ENCODE results near the gene BOD1L1.

BOD1L1 gene

DNA sequence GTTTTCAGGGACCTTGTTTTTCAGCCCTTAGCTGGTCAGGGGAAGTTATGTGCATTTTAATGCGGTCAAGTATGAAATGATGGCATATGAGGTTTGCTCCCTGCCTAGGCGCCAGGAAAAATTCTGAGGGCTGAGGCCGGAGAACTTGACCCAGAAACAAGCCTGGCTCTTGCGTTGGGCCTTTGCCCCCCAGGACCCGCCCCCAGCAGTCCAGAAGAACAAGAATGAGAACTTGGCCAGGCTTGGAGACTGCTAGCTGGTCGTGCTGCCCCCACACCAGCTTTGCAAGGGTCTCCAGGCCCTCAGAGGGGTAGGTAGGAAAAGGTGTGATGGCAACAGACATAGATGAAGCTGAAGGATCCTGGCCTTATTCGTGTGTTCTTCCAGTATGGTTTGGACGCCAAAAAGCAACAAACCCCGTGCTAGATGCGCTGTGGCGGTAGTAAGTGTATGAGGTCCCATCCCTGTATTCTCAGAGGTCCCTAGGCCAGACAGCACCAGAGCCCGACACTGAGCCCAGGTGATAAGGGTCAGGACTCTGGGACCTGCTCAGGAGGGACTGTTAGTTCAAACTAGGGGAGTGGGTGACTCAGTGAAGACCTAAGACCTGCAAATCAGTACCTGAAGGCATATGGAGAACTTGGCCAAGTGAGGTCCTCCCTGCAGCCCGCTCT, 93.7 kb downstream of the BOD1L1 start:
- TF ChIP-seq, protein P1, sequence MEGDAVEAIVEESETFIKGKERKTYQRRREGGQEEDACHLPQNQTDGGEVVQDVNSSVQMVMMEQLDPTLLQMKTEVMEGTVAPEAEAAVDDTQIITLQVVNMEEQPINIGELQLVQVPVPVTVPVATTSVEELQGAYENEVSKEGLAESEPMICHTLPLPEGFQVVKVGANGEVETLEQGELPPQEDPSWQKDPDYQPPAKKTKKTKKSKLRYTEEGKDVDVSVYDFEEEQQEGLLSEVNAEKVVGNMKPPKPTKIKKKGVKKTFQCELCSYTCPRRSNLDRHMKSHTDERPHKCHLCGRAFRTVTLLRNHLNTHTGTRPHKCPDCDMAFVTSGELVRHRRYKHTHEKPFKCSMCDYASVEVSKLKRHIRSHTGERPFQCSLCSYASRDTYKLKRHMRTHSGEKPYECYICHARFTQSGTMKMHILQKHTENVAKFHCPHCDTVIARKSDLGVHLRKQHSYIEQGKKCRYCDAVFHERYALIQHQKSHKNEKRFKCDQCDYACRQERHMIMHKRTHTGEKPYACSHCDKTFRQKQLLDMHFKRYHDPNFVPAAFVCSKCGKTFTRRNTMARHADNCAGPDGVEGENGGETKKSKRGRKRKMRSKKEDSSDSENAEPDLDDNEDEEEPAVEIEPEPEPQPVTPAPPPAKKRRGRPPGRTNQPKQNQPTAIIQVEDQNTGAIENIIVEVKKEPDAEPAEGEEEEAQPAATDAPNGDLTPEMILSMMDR (IDR thresholded peaks at IDR 0.05; ENCODE audit: insufficient read depth, low read length, missing control alignments), result no peak
- POLR2A ChIA-PET, result no interaction called here
- no peak for DNase-seq (ENCODE audit: low read depth, low spot score)
- no peak overlapping the region for H3K4me3 ChIP-seq (ENCODE audit: low read depth, low read length)
- CTCF ChIA-PET, result no interaction called here

DNA sequence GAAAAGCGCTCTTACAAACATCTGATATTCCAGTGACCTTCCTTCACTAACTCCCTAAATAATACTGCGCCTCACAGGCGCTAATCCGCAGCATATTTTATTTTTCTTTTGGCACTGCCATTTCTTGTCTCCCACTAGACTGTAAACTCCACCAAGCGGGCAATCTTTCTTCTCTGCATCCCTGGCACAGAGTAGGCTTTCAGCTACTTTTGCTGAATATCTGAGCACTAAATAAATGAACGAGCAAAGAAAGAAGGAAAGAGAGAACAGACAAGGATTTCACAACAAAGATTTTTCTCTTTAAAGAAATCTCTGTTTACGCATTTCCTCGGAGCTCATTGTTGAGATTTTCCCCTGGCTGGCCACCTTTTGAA, 95.9 kb downstream of the BOD1L1 start:
- ChIA-PET CTCF (interaction anchor here (0.8 to 2.1 kb wide), 2 partner anchors 12 to 17 kb away, joined by 4 to 7 read pairs; partner anchors contain the start of gene NKX3-2), POLR2A (no interaction called here)
- TF ChIP-seq, protein P1 (IDR thresholded peaks at IDR 0.05; ENCODE audit: insufficient read depth, low read length, missing control alignments), result no peak
- H3K4me3 ChIP-seq (ENCODE audit: low read depth, low read length), result no peak overlapping the region
- no peak for DNase-seq (ENCODE audit: low read depth, low spot score)

DNA sequence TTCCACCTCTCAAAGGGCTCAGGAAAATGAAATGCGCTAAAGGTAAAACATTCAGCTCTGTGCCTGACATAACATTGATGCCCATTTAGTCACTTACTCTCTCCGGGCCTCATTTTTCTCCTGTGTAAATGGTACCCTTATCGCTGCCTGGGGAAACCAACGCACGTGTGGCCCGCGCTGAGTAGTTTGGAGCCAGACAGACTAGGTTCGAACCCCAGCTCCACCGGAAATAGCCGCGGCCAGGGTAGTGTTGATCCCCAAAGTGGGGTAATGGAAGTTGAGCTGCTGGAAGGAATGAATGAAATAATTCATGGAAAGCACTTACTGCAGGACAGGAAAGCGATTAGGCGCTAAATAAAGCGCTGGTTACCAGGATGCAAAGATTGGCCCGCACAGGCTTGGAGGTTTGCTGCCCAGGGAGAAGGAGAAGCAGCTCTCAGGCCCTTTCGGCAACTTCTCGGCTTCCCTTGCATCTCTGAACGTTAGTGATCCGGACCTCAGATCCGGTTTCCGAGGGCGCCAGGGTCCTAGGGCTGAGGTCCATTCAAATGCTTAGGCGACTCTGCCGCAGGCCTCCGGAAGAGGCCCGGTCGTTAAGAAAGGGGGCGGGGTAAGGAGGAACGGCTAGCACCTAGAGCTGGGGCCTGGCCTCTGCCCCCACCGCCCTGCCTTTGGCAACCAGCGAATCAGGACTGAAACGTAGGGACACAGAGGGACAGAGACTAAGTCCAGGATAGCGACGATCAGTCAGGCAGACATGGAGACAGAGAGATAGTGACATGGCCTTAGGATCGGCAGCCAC, 96.5 kb downstream of the BOD1L1 start:
- no peak for DNase-seq (ENCODE audit: low read depth, low spot score)
- no peak overlapping the region for H3K4me3 ChIP-seq (ENCODE audit: low read depth, low read length)
- POLR2A ChIA-PET, result no interaction called here
- TF ChIP-seq, protein P1 (IDR thresholded peaks at IDR 0.05; ENCODE audit: insufficient read depth, low read length, missing control alignments), result no peak
- CTCF ChIA-PET, result interaction anchor here (0.8 to 2.1 kb wide), 3 partner anchors 11 to 17 kb away, joined by 3 to 7 read pairs (median 4); partner anchors contain the start of gene NKX3-2

DNA sequence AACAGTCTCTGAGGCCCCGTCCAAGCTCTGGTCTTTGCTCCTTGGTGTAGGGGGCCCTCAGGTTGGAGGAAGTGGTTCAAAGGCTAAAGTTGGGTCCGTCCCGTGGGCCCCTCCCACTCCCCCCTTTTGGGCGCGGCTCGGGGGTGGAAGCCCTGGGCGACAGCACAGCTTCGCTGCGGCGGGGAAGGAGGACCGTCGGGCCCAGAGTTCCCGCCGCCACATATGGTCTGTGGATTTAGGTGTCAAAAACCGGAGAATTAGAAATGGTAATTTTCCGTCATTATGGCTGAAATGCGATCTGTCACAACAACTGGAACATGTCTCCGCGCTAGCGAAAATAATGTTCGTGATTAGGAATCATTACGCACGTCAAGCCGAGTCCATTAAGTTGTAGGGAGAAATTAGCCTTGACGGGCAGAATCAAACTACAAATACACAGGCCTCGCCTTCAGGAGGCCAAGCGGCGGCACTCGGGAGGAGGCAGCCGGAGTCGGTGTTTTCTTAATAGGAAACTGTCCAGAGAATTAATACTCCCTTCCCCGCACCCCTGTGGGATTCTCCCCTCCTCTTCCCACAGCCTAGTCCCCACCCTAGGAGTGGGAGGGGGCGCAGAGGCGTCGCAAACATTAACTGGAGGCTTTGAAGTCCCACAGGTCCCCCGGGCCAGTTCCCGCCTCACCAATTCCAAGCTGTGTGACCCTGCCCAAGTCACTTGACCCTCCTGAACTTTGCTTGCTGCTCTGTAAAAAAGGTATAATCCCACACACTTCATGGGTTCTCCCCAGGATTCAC, 98.2 kb downstream of the BOD1L1 start:
- POLR2A ChIA-PET, result no interaction called here
- CTCF ChIA-PET, result interaction anchor here (1.4 kb wide), 1 partner anchor 13 kb away, joined by 3 read pairs; no protein-coding TSS in a partner anchor
- no peak overlapping the region for H3K4me3 ChIP-seq (ENCODE audit: low read depth, low read length)
- TF ChIP-seq, protein P1 (IDR thresholded peaks at IDR 0.05; ENCODE audit: insufficient read depth, low read length, missing control alignments), result no peak
- DNase-seq (ENCODE audit: low read depth, low spot score), result no peak

DNA sequence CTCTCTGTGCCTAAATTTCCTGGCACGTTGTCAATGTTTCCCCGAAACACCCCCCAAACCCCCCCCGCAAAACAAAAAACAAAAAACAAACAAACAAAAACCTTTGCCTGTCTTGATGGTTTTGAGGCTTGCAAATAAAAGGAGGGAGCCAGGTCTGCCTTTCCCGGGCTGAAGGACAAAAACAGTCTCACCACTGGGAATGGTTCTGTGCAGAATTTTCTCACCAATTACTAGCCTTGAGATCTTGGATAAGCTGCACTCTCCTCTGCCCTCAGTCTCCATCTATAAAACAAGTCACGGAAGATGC, 98.8 kb downstream of the BOD1L1 start:
- CTCF ChIA-PET, result no interaction called here
- TF ChIP-seq, protein P1 (IDR thresholded peaks at IDR 0.05; ENCODE audit: insufficient read depth, low read length, missing control alignments), result no peak
- POLR2A ChIA-PET, result no interaction called here
- DNase-seq (ENCODE audit: low read depth, low spot score), result no peak
- H3K4me3 ChIP-seq (ENCODE audit: low read depth, low read length), result no peak overlapping the region

All from AG04449 (cell line).